DND-41 (cell line): Measurements from ENCODE around the gene KANSL3.

Experiments
- CTCF ChIP-seq: IDR thresholded peaks from 2 replicates; pipeline ENCODE4 v1.5.1; 2012; ENCODE audit warnings: borderline replicate concordance, low read length, moderate library complexity, mild to moderate bottlenecking; ENCODE audit not compliant: poor library complexity, severe bottlenecking; ENCODE audit errors: extremely low read depth
- EZH2 ChIP-seq: IDR thresholded peaks from 3 replicates; pipeline ENCODE4 v1.6.1; 2012; ENCODE audit warnings: borderline replicate concordance, low read depth, mild to moderate bottlenecking, moderate library complexity, low read length, inconsistent platforms; ENCODE audit not compliant: severe bottlenecking

DNA sequence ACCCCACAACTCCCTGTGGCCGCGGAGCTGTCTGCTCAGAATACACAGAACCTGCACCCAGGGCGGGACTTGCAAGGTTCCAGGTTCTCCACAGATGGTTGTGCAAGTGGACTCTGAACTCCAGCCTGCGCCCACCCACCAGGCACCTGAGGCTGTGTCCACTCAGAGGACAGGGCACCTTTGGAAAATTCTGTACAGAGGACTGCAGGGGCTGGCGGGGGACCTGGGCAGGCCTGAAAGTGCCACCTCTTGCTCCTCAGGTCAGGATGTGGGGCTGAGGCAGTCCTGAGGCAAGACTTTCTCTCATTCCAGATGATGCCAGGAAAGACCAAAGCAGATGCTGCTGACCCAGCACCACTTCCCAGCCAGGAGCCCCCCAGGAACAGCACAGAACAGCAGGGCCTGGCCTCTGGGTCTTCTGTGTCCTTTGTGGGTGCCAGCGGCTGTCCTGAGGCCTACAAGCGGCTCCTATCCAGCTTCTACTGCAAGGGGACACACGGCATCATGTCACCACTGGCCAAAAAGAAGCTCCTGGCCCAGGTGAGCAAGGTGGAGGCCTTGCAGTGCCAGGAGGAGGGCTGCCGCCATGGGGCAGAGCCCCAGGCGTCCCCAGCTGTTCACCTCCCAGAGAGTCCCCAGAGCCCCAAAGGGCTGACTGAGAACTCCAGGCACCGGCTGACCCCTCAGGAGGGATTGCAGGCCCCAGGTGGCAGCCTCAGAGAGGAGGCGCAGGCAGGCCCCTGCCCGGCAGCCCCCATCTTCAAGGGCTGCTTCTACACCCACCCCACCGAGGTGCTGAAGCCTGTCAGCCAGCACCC lies 87.1 kb downstream of the KANSL3 start:
- TF ChIP-seq CTCF, result no peak
- TF ChIP-seq EZH2, result no peak
